BJ (cell line): ENCODE measurements around the gene RAB17. TPM values are rescaled to one million over a fixed set of nuclear protein-coding genes. Genes with fewer than 3 reads are reported as not detected.

Source experiments
- CTCF ChIA-PET: fragments of 350-600 bp; formaldehyde crosslinking; extraction: SDS; loops from one replicate; lab custom pipeline; 2021; ENCODE audit warnings: antibody characterized with exemption, inconsistent platforms; lab: Yijun Ruan, JAX
- POLR2A ChIA-PET: fragments of 300-600 bp; sonication (Branson Sonifier 250); formaldehyde crosslinking; extraction: SDS; loops from one replicate; lab custom pipeline; 2021; ENCODE audit warnings: antibody characterized with exemption; lab: Charles Lee
- DNase-seq: peaks from one replicate; pipeline ENCODE4 v3.0.0-alpha.2; 2011; ENCODE audit warnings: low read depth
- H3K27me3 ChIP-seq: 2 replicates; pipeline ENCODE4 v1.6.0; 2011; ENCODE audit warnings: low read length; ENCODE audit not compliant: control insufficient read depth, insufficient read depth
- H3K36me3 ChIP-seq: 2 replicates; pipeline ENCODE4 v1.5.1; 2011; ENCODE audit warnings: low read length; ENCODE audit not compliant: control insufficient read depth, insufficient read depth
- H3K4me3 ChIP-seq: 2 replicates; pipeline ENCODE4 v1.5.1; 2011; ENCODE audit warnings: low read depth, mild to moderate bottlenecking, control low read depth, low read length
- CTCF ChIP-seq: IDR thresholded peaks from 2 replicates; pipeline ENCODE4 v1.5.1; 2011; ENCODE audit warnings: low read depth, mild to moderate bottlenecking, control low read depth, inconsistent platforms, low read length, moderate library complexity; ENCODE audit not compliant: insufficient read depth
- polyA plus RNA-seq: library from polyadenylated mRNA; depleted of rRNA; stranded (reverse); fragments of >200 nt; gene quantifications from 2 replicates; pipeline ENCODE4 v1.2.3, GENCODE V29; 2011

The RAB17 gene
- polyA plus RNA-seq, 1 experiment, result 0.25 TPM

- no peak for TF ChIP-seq CTCF
- Histone ChIP-seq H3K4me3 (peak overlapping the region; percentile 57), H3K36me3 (peaks cover 3% of the 10 kb centered on the region; the same call in 1 of the 2 replicates), H3K27me3 (no peaks in the 10 kb centered on the region)
- DNase-seq, result no peak
- CTCF ChIA-PET, result interaction anchor here (0.6 to 1.6 kb wide), 3 partner anchors 41 to 146 kb away, joined by 3 read pairs; no protein-coding TSS in a partner anchor
- POLR2A ChIA-PET, result no interaction called here
Observed at GRCh38 chr2:237628247-237629187, 38.0 kb upstream of the RAB17 start.

DNA sequence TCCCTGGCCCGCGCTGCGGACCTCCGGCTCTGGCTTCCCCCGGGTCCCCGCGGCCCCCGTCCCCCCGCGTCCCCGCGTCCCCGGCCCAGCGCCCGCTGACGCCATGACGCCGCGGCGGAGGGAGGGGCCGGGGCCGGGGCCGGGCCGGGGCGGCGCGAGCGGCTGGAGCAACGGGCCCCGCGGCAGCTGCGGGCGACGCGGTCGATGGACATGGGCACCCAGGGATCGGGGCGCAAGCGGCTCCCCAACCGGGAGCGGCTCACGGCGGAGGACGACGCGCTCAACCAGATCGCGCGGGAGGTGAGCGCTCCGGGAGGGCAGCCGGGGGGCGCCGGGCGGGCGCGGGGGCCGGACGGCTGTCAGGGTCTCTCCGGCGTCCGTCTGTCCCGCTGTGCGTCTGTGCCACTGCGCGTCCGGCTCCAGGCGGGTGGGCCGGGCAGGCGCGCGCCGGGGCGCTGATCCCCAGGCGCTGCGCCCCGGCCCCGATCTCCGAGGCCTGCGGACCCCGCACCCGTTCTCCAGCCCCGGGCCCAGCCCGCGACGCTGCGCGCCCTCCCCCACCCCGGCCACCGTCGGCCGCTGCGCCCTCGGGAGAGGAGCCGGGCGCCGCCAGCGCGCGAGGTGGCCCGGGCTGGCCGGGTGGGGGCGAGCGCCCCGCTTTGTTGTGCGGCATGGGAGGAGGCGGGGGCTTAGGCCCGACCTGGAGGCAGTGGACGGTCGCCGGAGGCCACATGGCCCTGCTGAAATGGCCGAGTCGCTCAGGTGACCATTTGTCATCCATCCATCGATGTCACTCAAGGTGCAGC lies 37.1 kb upstream of the RAB17 start, which contains the start of gene LRRFIP1:
TSS of gene LRRFIP1 (plus strand) at position 147 of the 806 bp plus-strand sequence. CDS start at position 205, 58 bp downstream.
- Histone ChIP-seq H3K27me3 (no peaks in the 10 kb centered on the region), H3K4me3 (peak within 1 kb of the TSS; percentile 57), H3K36me3 (peaks cover 3% of the 10 kb centered on the region; the same call in 1 of the 2 replicates)
- no peak for TF ChIP-seq CTCF
- ChIA-PET CTCF (interaction anchor here (1.6 to 1.7 kb wide), 2 partner anchors 35 to 63 kb away, joined by 3 to 4 read pairs; no protein-coding TSS in a partner anchor), POLR2A (no interaction called here)
- DNase-seq, result no peak

DNA sequence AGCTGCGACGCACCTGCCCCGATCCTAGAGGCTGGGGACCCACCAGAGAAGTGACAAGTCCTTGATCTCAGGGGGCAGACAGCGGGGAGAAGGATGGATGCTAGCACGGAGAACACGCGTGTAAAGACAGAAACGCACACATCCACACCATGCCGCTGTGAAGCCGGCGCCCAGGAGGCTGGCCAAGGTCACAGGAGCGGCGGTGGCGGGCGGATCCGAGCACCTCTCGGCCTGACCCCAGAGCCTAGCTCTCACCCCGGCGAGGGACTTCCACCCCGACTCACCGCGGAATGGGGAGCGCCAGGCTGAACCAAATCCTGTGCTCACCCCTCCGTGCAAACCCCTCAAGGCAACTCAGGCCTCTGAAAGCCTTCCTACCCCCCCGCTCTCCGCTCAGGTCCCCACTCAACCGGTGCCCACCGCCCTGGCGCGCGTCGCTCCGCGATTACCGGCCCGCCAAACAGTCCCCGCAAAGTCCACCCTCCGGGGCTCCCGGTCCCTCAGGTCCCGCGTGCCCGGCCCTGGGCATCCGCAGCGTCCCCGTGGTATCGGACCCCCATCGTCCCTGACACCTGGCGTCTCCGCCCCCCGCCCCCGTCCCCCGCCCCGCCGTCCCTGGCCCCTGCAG lies 36.4 kb upstream of the RAB17 start:
- H3K36me3 ChIP-seq, result peaks cover 3% of the 10 kb centered on the region; the same call in 1 of the 2 replicates
- CTCF ChIA-PET, result interaction anchor here (1.1 to 1.7 kb wide), 4 partner anchors 11 to 117 kb away, joined by 3 to 5 read pairs (median 4); no protein-coding TSS in a partner anchor

GRCh38 chr2:237625777-237626176 lies 35.2 kb upstream of the RAB17 start:
- no peak overlapping the region for H3K4me3 ChIP-seq
- H3K27me3 ChIP-seq, result no peaks in the 10 kb centered on the region
- no peak for TF ChIP-seq CTCF
- ChIA-PET CTCF (interaction anchor here (0.6 to 1.7 kb wide), 7 partner anchors 9 to 732 kb away, joined by 3 to 5 read pairs (median 4); no protein-coding TSS in a partner anchor), POLR2A (no interaction called here)
- peaks cover 3% of the 10 kb centered on the region; the same call in 1 of the 2 replicates for H3K36me3 ChIP-seq
- DNase-seq, result no peak

More for the DNA sequence above, 36.4 kb upstream of the RAB17 start:
- Histone ChIP-seq H3K4me3 (peak overlapping the region; percentile 57), H3K27me3 (no peaks in the 10 kb centered on the region)
- no peak for DNase-seq
- TF ChIP-seq CTCF, result no peak
- POLR2A ChIA-PET, result no interaction called here
